ENCODE results near the gene DOP1B. TPM values are rescaled to one million over a fixed set of nuclear protein-coding genes. Genes with fewer than 3 reads are reported as not detected.
"Not testable (repeated sequence)": the region's sequence is repeated elsewhere in the genome, so short reads cannot be mapped to it uniquely, and the experiment has no call there.

DOP1B gene
- total RNA-seq, 1 donor from 2014 or later = 26.1 TPM

DNA sequence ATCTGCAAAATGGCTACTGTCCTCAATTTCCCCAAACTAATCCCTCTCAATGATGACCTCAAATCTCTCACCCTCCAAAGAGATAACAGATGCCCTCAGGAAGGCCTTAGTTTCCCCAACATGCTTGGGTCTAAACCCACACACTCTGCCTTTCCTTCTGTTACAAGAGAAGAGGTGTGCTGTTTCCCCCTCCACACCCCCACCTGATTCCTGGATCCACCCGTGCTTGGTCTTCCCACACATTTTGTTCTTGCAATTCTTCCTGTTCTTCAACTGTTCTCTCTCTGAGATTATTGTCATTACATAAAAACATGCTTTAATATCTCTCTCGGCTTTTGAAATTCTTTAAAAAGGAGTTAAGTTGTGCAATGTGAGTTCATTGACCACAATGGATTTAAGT is 27.4 kb upstream of the DOP1B start:
- H3K4me3 Mint-ChIP-seq (ENCODE audit: unreplicated experiment) = peak overlapping the region; percentile 42
- no peak overlapping the region for H3K9ac ChIP-seq (ENCODE audit: low read length)
- H3K36me3 Mint-ChIP-seq (ENCODE audit: low read depth, unreplicated experiment) = no peaks in the 10 kb centered on the region
- peaks cover 4% of the 10 kb centered on the region for H3K4me1 ChIP-seq (ENCODE audit: insufficient read depth, low read length)
- no peak overlapping the region for H3K4me2 ChIP-seq (ENCODE audit: low read length)
- TF ChIP-seq, protein P1, sequence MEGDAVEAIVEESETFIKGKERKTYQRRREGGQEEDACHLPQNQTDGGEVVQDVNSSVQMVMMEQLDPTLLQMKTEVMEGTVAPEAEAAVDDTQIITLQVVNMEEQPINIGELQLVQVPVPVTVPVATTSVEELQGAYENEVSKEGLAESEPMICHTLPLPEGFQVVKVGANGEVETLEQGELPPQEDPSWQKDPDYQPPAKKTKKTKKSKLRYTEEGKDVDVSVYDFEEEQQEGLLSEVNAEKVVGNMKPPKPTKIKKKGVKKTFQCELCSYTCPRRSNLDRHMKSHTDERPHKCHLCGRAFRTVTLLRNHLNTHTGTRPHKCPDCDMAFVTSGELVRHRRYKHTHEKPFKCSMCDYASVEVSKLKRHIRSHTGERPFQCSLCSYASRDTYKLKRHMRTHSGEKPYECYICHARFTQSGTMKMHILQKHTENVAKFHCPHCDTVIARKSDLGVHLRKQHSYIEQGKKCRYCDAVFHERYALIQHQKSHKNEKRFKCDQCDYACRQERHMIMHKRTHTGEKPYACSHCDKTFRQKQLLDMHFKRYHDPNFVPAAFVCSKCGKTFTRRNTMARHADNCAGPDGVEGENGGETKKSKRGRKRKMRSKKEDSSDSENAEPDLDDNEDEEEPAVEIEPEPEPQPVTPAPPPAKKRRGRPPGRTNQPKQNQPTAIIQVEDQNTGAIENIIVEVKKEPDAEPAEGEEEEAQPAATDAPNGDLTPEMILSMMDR (IDR thresholded peaks at IDR 0.05; ENCODE audit: insufficient read depth, low read depth, low read length) = no peak
- no peak for TF ChIP-seq EZH2 (IDR thresholded peaks at IDR 0.05; ENCODE audit: insufficient read depth, low read length)
- H2AFZ ChIP-seq (ENCODE audit: low read depth, low read length) = no peak overlapping the region
- no peaks in the 10 kb centered on the region for H3K9me3 Mint-ChIP-seq (ENCODE audit: unreplicated experiment)
- peaks cover 2% of the 10 kb centered on the region for H3K4me1 Mint-ChIP-seq (ENCODE audit: low read depth, unreplicated experiment)
- peaks cover 19% of the 10 kb centered on the region for H3K27me3 Mint-ChIP-seq (ENCODE audit: low read depth, unreplicated experiment)
- H3K36me3 ChIP-seq (ENCODE audit: insufficient read depth, low read length) = no peaks in the 10 kb centered on the region
- H4K20me1 ChIP-seq (ENCODE audit: insufficient read depth, low read length) = no peaks in the 10 kb centered on the region
- peak overlapping the region; percentile 19 for H3K27ac Mint-ChIP-seq (ENCODE audit: unreplicated experiment)
- no peaks in the 10 kb centered on the region for H3K79me2 ChIP-seq (ENCODE audit: insufficient read depth, low read length)
- no peak for DNase-seq (ENCODE audit: low read depth)
- H3K9me3 ChIP-seq (ENCODE audit: insufficient read depth, low read depth, low read length) = no peaks in the 10 kb centered on the region
- H3K27me3 ChIP-seq (ENCODE audit: insufficient read depth, low read length) = no peaks in the 10 kb centered on the region
- no peak overlapping the region for H3K27ac ChIP-seq (ENCODE audit: low read depth, low read length)
- H3K4me3 ChIP-seq (ENCODE audit: insufficient read depth, low read depth, low read length) = no peak overlapping the region
- FAIRE-seq = no peak

DNA sequence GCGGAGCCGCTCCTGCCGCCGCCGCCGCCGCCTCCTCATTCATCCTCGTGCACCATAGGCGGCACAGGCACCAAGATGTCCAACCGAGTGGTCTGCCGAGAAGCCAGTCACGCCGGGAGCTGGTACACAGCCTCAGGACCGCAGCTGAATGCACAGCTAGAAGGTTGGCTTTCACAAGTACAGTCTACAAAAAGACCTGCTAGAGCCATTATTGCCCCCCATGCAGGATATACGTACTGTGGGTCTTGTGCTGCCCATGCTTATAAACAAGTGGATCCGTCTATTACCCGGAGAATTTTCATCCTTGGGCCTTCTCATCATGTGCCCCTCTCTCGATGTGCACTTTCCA is 26.2 kb upstream of the DOP1B start:
- Histone ChIP-seq H2AFZ (ENCODE audit: low read depth, low read length) (peak overlapping the region; percentile 52), H3K9ac (ENCODE audit: low read length) (peak overlapping the region; percentile 46), H3K4me2 (ENCODE audit: low read length) (peak overlapping the region; percentile 79)
- not testable (repeated sequence) for H3K4me1 ChIP-seq (ENCODE audit: insufficient read depth, low read length); FAIRE-seq; H4K20me1 ChIP-seq (ENCODE audit: insufficient read depth, low read length); H3K4me3 ChIP-seq (ENCODE audit: insufficient read depth, low read depth, low read length); H3K27me3 ChIP-seq (ENCODE audit: insufficient read depth, low read length); DNase-seq (ENCODE audit: low read depth); H3K36me3 ChIP-seq (ENCODE audit: insufficient read depth, low read length); H3K27ac Mint-ChIP-seq (ENCODE audit: unreplicated experiment); H3K27ac ChIP-seq (ENCODE audit: low read depth, low read length); H3K36me3 Mint-ChIP-seq (ENCODE audit: low read depth, unreplicated experiment); H3K4me1 Mint-ChIP-seq (ENCODE audit: low read depth, unreplicated experiment); H3K9me3 Mint-ChIP-seq (ENCODE audit: unreplicated experiment); H3K9me3 ChIP-seq (ENCODE audit: insufficient read depth, low read depth, low read length); H3K79me2 ChIP-seq (ENCODE audit: insufficient read depth, low read length)
- peak overlapping the region; percentile 84 for H3K4me3 Mint-ChIP-seq (ENCODE audit: unreplicated experiment)
- H3K27me3 Mint-ChIP-seq (ENCODE audit: low read depth, unreplicated experiment) = peaks cover 22% of the 10 kb centered on the region

DNA sequence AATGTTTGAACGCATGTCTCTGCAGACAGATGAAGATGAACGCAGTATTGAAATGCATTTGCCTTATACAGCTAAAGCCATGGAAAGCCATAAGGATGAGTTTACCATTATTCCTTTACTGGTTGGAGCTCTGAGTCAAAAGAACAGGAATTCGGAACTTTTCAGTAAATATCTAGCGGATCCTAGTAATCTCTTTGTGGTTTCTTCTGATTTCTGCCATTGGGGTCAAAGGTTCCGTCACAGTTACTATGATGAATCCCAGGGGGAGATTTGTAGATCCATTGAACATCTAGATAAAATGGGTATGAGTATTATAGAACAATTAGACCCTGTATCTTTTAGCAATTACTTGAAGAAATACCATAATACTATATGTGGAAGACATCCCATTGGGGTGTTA is 25.8 kb upstream of the DOP1B start:
- H3K4me1 ChIP-seq (ENCODE audit: insufficient read depth, low read length); H3K27me3 ChIP-seq (ENCODE audit: insufficient read depth, low read length); H3K79me2 ChIP-seq (ENCODE audit: insufficient read depth, low read length); H3K4me1 Mint-ChIP-seq (ENCODE audit: low read depth, unreplicated experiment); H3K27ac ChIP-seq (ENCODE audit: low read depth, low read length); H3K9me3 ChIP-seq (ENCODE audit: insufficient read depth, low read depth, low read length); H3K9ac ChIP-seq (ENCODE audit: low read length); FAIRE-seq; H3K4me3 ChIP-seq (ENCODE audit: insufficient read depth, low read depth, low read length); H4K20me1 ChIP-seq (ENCODE audit: insufficient read depth, low read length); DNase-seq (ENCODE audit: low read depth); H3K36me3 Mint-ChIP-seq (ENCODE audit: low read depth, unreplicated experiment); H3K9me3 Mint-ChIP-seq (ENCODE audit: unreplicated experiment); H3K36me3 ChIP-seq (ENCODE audit: insufficient read depth, low read length); H3K27ac Mint-ChIP-seq (ENCODE audit: unreplicated experiment): not testable (repeated sequence)
- Mint-ChIP-seq H3K27me3 (ENCODE audit: low read depth, unreplicated experiment) (peaks cover 22% of the 10 kb centered on the region), H3K4me3 (ENCODE audit: unreplicated experiment) (peak overlapping the region; percentile 84)
- H2AFZ ChIP-seq (ENCODE audit: low read depth, low read length) = peak overlapping the region; percentile 52
- H3K4me2 ChIP-seq (ENCODE audit: low read length) = peak overlapping the region; percentile 79

DNA sequence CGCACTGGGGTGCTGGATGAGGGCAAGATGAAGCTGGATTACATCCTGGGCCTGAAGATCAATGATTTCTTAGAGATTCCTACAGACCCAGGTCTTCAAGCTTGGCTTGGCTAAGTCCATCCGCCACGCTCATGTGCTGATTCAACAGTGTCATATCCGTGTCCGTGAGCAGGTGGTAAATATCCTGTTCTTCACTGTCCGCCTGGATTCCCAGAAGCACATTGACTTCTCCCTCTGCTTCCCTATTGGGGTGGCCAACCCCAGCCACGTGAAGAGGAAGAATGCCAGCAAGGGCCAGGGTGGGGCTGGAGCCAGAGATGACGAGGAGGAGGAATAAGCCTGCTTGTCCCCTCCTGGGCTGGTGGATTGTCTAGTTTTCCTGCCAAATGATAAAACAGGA is 23.9 kb upstream of the DOP1B start:
- no peak overlapping the region for H3K27ac ChIP-seq (ENCODE audit: low read depth, low read length)
- Mint-ChIP-seq H3K4me1 (ENCODE audit: low read depth, unreplicated experiment) (peaks cover 3% of the 10 kb centered on the region), H3K36me3 (ENCODE audit: low read depth, unreplicated experiment) (no peaks in the 10 kb centered on the region), H3K27ac (ENCODE audit: unreplicated experiment) (no peak overlapping the region), H3K9me3 (ENCODE audit: unreplicated experiment) (no peaks in the 10 kb centered on the region), H3K4me3 (ENCODE audit: unreplicated experiment) (no peak overlapping the region), H3K27me3 (ENCODE audit: low read depth, unreplicated experiment) (peaks cover 21% of the 10 kb centered on the region)
- FAIRE-seq = no peak
- no peaks in the 10 kb centered on the region for H3K36me3 ChIP-seq (ENCODE audit: insufficient read depth, low read length)
- H3K79me2 ChIP-seq (ENCODE audit: insufficient read depth, low read length) = peaks cover 5% of the 10 kb centered on the region
- H4K20me1 ChIP-seq (ENCODE audit: insufficient read depth, low read length) = no peaks in the 10 kb centered on the region
- no peak for DNase-seq (ENCODE audit: low read depth)
- no peak overlapping the region for H2AFZ ChIP-seq (ENCODE audit: low read depth, low read length)
- no peak overlapping the region for H3K9ac ChIP-seq (ENCODE audit: low read length)
- no peak overlapping the region for H3K4me2 ChIP-seq (ENCODE audit: low read length)
- H3K9me3 ChIP-seq (ENCODE audit: insufficient read depth, low read depth, low read length) = no peaks in the 10 kb centered on the region
- TF ChIP-seq, protein P1 (IDR thresholded peaks at IDR 0.05; ENCODE audit: insufficient read depth, low read depth, low read length) = no peak
- TF ChIP-seq EZH2 (IDR thresholded peaks at IDR 0.05; ENCODE audit: insufficient read depth, low read length) = no peak
- H3K4me1 ChIP-seq (ENCODE audit: insufficient read depth, low read length) = peaks cover 18% of the 10 kb centered on the region
- H3K27me3 ChIP-seq (ENCODE audit: insufficient read depth, low read length) = no peaks in the 10 kb centered on the region
- no peak overlapping the region for H3K4me3 ChIP-seq (ENCODE audit: insufficient read depth, low read depth, low read length)

Measured in astrocyte (in vitro differentiated cells and primary cell).